GM12878 (cell line): ENCODE measurements around the gene OAS1. TPM values are rescaled to one million over a fixed set of nuclear protein-coding genes. Genes with fewer than 3 reads are reported as not detected.

Experiments used
- ATF2 ChIP-seq: IDR thresholded peaks from 2 replicates; pipeline ENCODE4 v1.6.1; 2012; ENCODE audit warnings: low read length, inconsistent platforms
- ATF7 ChIP-seq: fragments of 450-650 bp; IDR thresholded peaks from 2 replicates; pipeline ENCODE4 v1.6.1; 2016; ENCODE audit warnings: low read depth, mild to moderate bottlenecking
- BCLAF1 ChIP-seq: fragments of 450-650 bp; IDR thresholded peaks from 2 replicates; pipeline ENCODE4 v1.6.1; 2017; ENCODE audit warnings: antibody characterized with exemption, mild to moderate bottlenecking, moderate library complexity
- CBFB ChIP-seq: IDR thresholded peaks from 2 replicates; pipeline ENCODE4 v1.6.1; 2016; ENCODE audit warnings: antibody characterized with exemption, low read depth
- E4F1 ChIP-seq: fragments of 450-650 bp; IDR thresholded peaks from 2 replicates; pipeline ENCODE4 v1.6.1; 2018; ENCODE audit warnings: borderline replicate concordance, mild to moderate bottlenecking; ENCODE audit not compliant: partially characterized antibody
- IRF3 ChIP-seq: fragments of 450-650 bp; IDR thresholded peaks from 2 replicates; pipeline ENCODE4 v1.6.1; 2014; ENCODE audit warnings: mild to moderate bottlenecking
- NBN ChIP-seq: fragments of 450-650 bp; IDR thresholded peaks from 2 replicates; pipeline ENCODE4 v1.6.1; 2016
- PBX3 ChIP-seq: IDR thresholded peaks from 2 replicates; pipeline ENCODE4 v1.6.1; 2011; ENCODE audit warnings: mild to moderate bottlenecking, low read depth, low read length, moderate library complexity; ENCODE audit not compliant: insufficient replicate concordance
- PKNOX1 ChIP-seq: fragments of 450-650 bp; IDR thresholded peaks from 2 replicates; pipeline ENCODE4 v1.6.1; 2016; ENCODE audit warnings: mild to moderate bottlenecking
- PML ChIP-seq: IDR thresholded peaks from 2 replicates; pipeline ENCODE4 v1.6.1; 2012; ENCODE audit warnings: low read length, inconsistent platforms
- RAD21 ChIP-seq: IDR thresholded peaks from 2 replicates; pipeline ENCODE4 v1.6.1; 2011; ENCODE audit warnings: mild to moderate bottlenecking, low read depth, low read length, moderate library complexity; ENCODE audit not compliant: insufficient read depth
- SPI1 ChIP-seq: IDR thresholded peaks from 2 replicates; pipeline ENCODE4 v1.6.1; 2011; ENCODE audit warnings: low read depth, mild to moderate bottlenecking, low read length, moderate library complexity, borderline replicate concordance; ENCODE audit not compliant: insufficient read depth
- USF2 ChIP-seq: IDR thresholded peaks from 2 replicates; pipeline ENCODE4 v1.6.1; 2011; ENCODE audit warnings: low read depth, low read length, improper control_type of control experiment, borderline replicate concordance
- WRNIP1 ChIP-seq: IDR thresholded peaks from 2 replicates; pipeline ENCODE4 v1.6.1; 2011; ENCODE audit warnings: low read depth, low read length, improper control_type of control experiment, borderline replicate concordance
- ZBED1 ChIP-seq: IDR thresholded peaks from 2 replicates; pipeline ENCODE4 v1.6.1; 2016; ENCODE audit warnings: borderline replicate concordance
- ZNF217 ChIP-seq: fragments of 450-650 bp; IDR thresholded peaks from 2 replicates; pipeline ENCODE4 v1.6.1; 2017; ENCODE audit warnings: antibody characterized with exemption, mild to moderate bottlenecking
- polyA plus RNA-seq, 11 experiments: library from polyadenylated mRNA; depleted of rRNA in 4 of 11; unstranded in 6 of 11; stranded (reverse) in 5 of 11; fragments of >200 nt; fragmentation: Nextera tagmentation in 4 of 11; fragmentation: Illumina TruSeq in 1 of 11; extraction: Ambion mirVana in 4 of 11; extraction: Trizol in 1 of 11; gene quantifications; 1 replicate in 1 of 11; 2 replicates in 10 of 11; pipeline versions ENCODE4 v1.2.1 to v1.2.3, GENCODE V29; 2011 to 2016; ENCODE audit warnings: inconsistent platforms in 2 of 11, missing spikeins in 2 of 11, low read depth in 1 of 11
- total RNA-seq, 4 experiments: library from RNA; depleted of rRNA in 3 of 4; stranded (reverse); fragments of >200 nt in 3 of 4; fragmentation: Illumina TruSeq in 1 of 4; extraction: Trizol in 1 of 4; gene quantifications; 2 replicates each; pipeline versions ENCODE4 v1.2.1 to v1.2.3, GENCODE V29; 2013 to 2021

The OAS1 gene
- total and polyA plus RNA-seq, 10 of the 15 experiments (the other 5 are each of a cell fraction or from before 2014, with no cell fraction given), result 44.7 to 287 (median 64.3) TPM

- peak; percentile 82 for TF ChIP-seq ATF7
- no peak for TF ChIP-seq E4F1
- 0 out of 2 replicates have a peak, but pooled peaks have one; percentile 68 for TF ChIP-seq WRNIP1
- TF ChIP-seq BCLAF1, result no peak
- TF ChIP-seq USF2, result no peak
- TF ChIP-seq PKNOX1, result peak; percentile 75
- TF ChIP-seq RAD21, result no peak
- TF ChIP-seq SPI1, result peak; percentile 58; the same call in 1 of the 2 replicates
- no peak for TF ChIP-seq PBX3
- peak; percentile 40; the same call in 1 of the 2 replicates for TF ChIP-seq PML
- TF ChIP-seq ZNF217, result no peak
- peak; percentile 77; the same call in 1 of the 2 replicates for TF ChIP-seq NBN
- TF ChIP-seq IRF3, result no peak
- no peak for TF ChIP-seq CBFB
- 0 out of 2 replicates have a peak, but pooled peaks have one; percentile 21 for TF ChIP-seq ZBED1
- no peak for TF ChIP-seq ATF2
Observed at GRCh38 chr12:112906712-112907414, at the start of gene OAS1 (continued).
